DND-41 (cell line): Measurements from ENCODE around the gene CTTNBP2NL.

ENCODE experiments used
- ATAC-seq: fragments of 200-7000 bp; cut with Tn5 transposase; 3 replicates; pipeline ENCODE4 v1.9.1; 2021; ENCODE audit warnings: low read depth; ENCODE audit not compliant: insufficient read depth
- DNase-seq: peaks from one replicate; pipeline ENCODE4 v3.0.0-alpha.2; 2020
- H2AFZ ChIP-seq: 2 replicates; pipeline ENCODE4 v1.6.0; 2012; ENCODE audit warnings: low read depth, low read length
- H3K27ac ChIP-seq: 2 replicates; pipeline ENCODE4 v1.5.1; 2012; ENCODE audit warnings: low read length, inconsistent platforms
- H3K27me3 ChIP-seq: fragments of 200-600 bp; sonication (generic); 2 replicates; pipeline ENCODE4 v1.6.0; 2012; ENCODE audit warnings: low read length, mild to moderate bottlenecking, inconsistent platforms; ENCODE audit not compliant: insufficient read depth, poor library complexity
- H3K36me3 ChIP-seq: 2 replicates; pipeline ENCODE4 v1.5.1; 2012; ENCODE audit warnings: low read length, inconsistent platforms; ENCODE audit not compliant: insufficient read depth
- H3K4me1 ChIP-seq: 2 replicates; pipeline ENCODE4 v1.5.1; 2012; ENCODE audit warnings: mild to moderate bottlenecking, low read length; ENCODE audit not compliant: insufficient read depth
- H3K4me2 ChIP-seq: 2 replicates; pipeline ENCODE4 v1.6.0; 2012; ENCODE audit warnings: mild to moderate bottlenecking, moderate library complexity, low read length, inconsistent platforms; ENCODE audit not compliant: insufficient read depth
- H3K4me3 ChIP-seq, 2 experiments: fragments of 200-600 bp in 1 of 2; shearing (Covaris generic) in 1 of 2; 2 replicates each; pipeline ENCODE4 v1.5.1; 2012 to 2016; ENCODE audit warnings: inconsistent platforms in 2 of 2, low read length in 2 of 2, mild to moderate bottlenecking in 2 of 2, low read depth in 1 of 2, moderate library complexity in 1 of 2
- H3K79me2 ChIP-seq: 2 replicates; pipeline ENCODE4 v1.6.0; 2012; ENCODE audit warnings: low read length, inconsistent platforms; ENCODE audit not compliant: insufficient read depth
- H3K9ac ChIP-seq: 2 replicates; pipeline ENCODE4 v1.6.0; 2012; ENCODE audit warnings: low read depth, mild to moderate bottlenecking, inconsistent platforms, low read length, moderate library complexity
- H3K9me3 ChIP-seq: 2 replicates; pipeline ENCODE4 v1.5.1; 2012; ENCODE audit warnings: low read length, moderate library complexity, mild to moderate bottlenecking, inconsistent platforms; ENCODE audit not compliant: insufficient read depth, severe bottlenecking
- H4K20me1 ChIP-seq: 2 replicates; pipeline ENCODE4 v1.6.0; 2012; ENCODE audit warnings: low read length; ENCODE audit not compliant: insufficient read depth
- CTCF ChIP-seq: IDR thresholded peaks from 2 replicates; pipeline ENCODE4 v1.5.1; 2012; ENCODE audit warnings: borderline replicate concordance, low read length, moderate library complexity, mild to moderate bottlenecking; ENCODE audit not compliant: poor library complexity, severe bottlenecking; ENCODE audit errors: extremely low read depth
- EZH2 ChIP-seq: IDR thresholded peaks from 3 replicates; pipeline ENCODE4 v1.6.1; 2012; ENCODE audit warnings: borderline replicate concordance, low read depth, mild to moderate bottlenecking, moderate library complexity, low read length, inconsistent platforms; ENCODE audit not compliant: severe bottlenecking

Gene CTTNBP2NL

GRCh38 chr1:112458756-112459155, 62.7 kb downstream of the CTTNBP2NL start:
- Histone ChIP-seq H3K36me3 (peaks cover 21% of the 10 kb centered on the region), H3K9ac (no peak overlapping the region), H3K27ac (no peak overlapping the region), H3K4me2 (no peak overlapping the region), H3K79me2 (no peaks in the 10 kb centered on the region), H4K20me1 (no peaks in the 10 kb centered on the region), H3K27me3 (no peaks in the 10 kb centered on the region), H3K4me3 (no peak overlapping the region), H3K9me3 (no peaks in the 10 kb centered on the region), H3K4me1 (no peaks in the 10 kb centered on the region), H2AFZ (no peak overlapping the region)
- DNase-seq, result no peak
- ATAC-seq, result no peak
- TF ChIP-seq CTCF, result no peak
- no peak for TF ChIP-seq EZH2

DNA sequence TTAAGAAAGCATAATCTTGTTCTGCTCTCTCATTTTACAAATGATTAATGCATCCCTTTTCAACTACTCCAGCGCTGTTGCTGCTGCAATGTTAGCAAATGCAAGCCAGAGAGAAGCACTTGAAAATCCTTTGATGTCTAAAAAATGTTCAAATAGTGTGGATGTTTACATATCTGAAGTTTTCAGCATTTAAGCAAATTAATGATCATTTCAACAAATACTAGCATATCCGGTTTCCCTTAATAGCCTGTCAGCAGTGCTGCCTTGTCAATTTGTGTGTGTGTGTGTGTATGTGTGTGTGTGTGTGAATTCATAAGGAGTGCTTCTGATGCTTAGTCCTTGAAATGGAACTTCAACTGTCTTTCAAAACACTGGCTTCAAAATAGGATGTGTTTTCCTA, 64.6 kb downstream of the CTTNBP2NL start:
- Histone ChIP-seq H3K9me3 (no peaks in the 10 kb centered on the region), H3K27ac (no peak overlapping the region), H3K27me3 (no peaks in the 10 kb centered on the region), H3K79me2 (no peaks in the 10 kb centered on the region), H2AFZ (no peak overlapping the region), H3K4me1 (no peaks in the 10 kb centered on the region), H3K4me2 (no peak overlapping the region), H3K36me3 (peaks cover 17% of the 10 kb centered on the region), H3K9ac (no peak overlapping the region), H4K20me1 (no peaks in the 10 kb centered on the region), H3K4me3 (no peak overlapping the region)
- TF ChIP-seq EZH2, result no peak
- no peak for TF ChIP-seq CTCF
- no peak for DNase-seq
- ATAC-seq, result no peak

GRCh38 chr1:112461200-112461871, 65.3 kb downstream of the CTTNBP2NL start:
- ATAC-seq, result no peak
- no peak overlapping the region for H2AFZ ChIP-seq
- H3K4me3 ChIP-seq, result no peak overlapping the region
- H4K20me1 ChIP-seq, result no peaks in the 10 kb centered on the region
- DNase-seq, result no peak
- H3K36me3 ChIP-seq, result peaks cover 10% of the 10 kb centered on the region
- no peak overlapping the region for H3K9ac ChIP-seq
- TF ChIP-seq CTCF, result no peak
- TF ChIP-seq EZH2, result no peak
- H3K9me3 ChIP-seq, result no peaks in the 10 kb centered on the region
- H3K27ac ChIP-seq, result no peak overlapping the region
- H3K27me3 ChIP-seq, result no peaks in the 10 kb centered on the region
- H3K4me1 ChIP-seq, result peaks cover 7% of the 10 kb centered on the region
- H3K79me2 ChIP-seq, result no peaks in the 10 kb centered on the region
- H3K4me2 ChIP-seq, result no peak overlapping the region

DNA sequence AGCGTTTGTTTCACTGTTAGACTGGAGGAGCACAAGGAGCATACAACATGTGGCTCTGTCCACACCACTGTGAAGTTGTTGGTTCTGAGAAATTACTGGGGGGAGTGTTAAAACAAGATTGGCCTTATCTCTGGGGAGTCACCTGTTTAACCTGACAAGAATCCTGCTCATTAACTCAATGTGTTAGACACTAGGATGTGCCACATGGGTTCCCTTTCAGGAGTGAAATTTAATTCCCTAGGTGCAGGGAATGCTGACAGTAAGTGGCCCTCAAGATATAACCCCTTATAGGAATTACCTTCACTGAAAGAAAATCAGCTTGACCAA, 66.9 kb downstream of the CTTNBP2NL start:
- Histone ChIP-seq H3K9me3 (no peaks in the 10 kb centered on the region), H2AFZ (no peak overlapping the region), H3K36me3 (no peaks in the 10 kb centered on the region), H3K79me2 (no peaks in the 10 kb centered on the region), H3K4me2 (no peak overlapping the region), H4K20me1 (no peaks in the 10 kb centered on the region), H3K9ac (no peak overlapping the region), H3K27me3 (no peaks in the 10 kb centered on the region), H3K4me1 (peaks cover 11% of the 10 kb centered on the region), H3K4me3 (no peak overlapping the region), H3K27ac (no peak overlapping the region)
- DNase-seq (no peak), ATAC-seq (no peak)
- TF ChIP-seq CTCF (no peak), EZH2 (no peak)
